Urinary bladder (tissue), 4 donors: ENCODE data around the gene PLCL1. TPM values are rescaled to one million over a fixed set of nuclear protein-coding genes. Genes with fewer than 3 reads are reported as not detected.

Experiments
- DNase-seq: peaks from one replicate; pipeline ENCODE4 v3.0.0-alpha.2; 2015; ENCODE audit errors: extremely low spot score
- H3K27ac ChIP-seq: one replicate; pipeline ENCODE4 v1.5.1; 2013; ENCODE audit warnings: low read depth, mild to moderate bottlenecking, moderate library complexity
- H3K36me3 ChIP-seq: one replicate; pipeline ENCODE4 v1.6.1; 2013; ENCODE audit warnings: mild to moderate bottlenecking, moderate library complexity; ENCODE audit not compliant: insufficient read depth
- H3K4me1 ChIP-seq: one replicate; pipeline ENCODE4 v1.6.1; 2013; ENCODE audit warnings: mild to moderate bottlenecking, moderate library complexity; ENCODE audit not compliant: insufficient read depth
- H3K4me3 ChIP-seq: one replicate; pipeline ENCODE4 v1.5.1; 2013; ENCODE audit warnings: low read depth, low read length
- WGBS: extraction: QIAGEN DNeasy Blood & Tissue Kit; methylation state at CpG from one replicate; pipeline ENCODE4 v1.1.7; 2013; 5-methylcytosine and 5-hydroxymethylcytosine counted together
- polyA plus RNA-seq: library from polyadenylated mRNA; stranded (reverse); fragments of 200-250 nt; gene quantifications from one replicate; pipeline ENCODE4 v1.2.3, GENCODE V29; 2013
- total RNA-seq: library from RNA; depleted of rRNA; stranded (reverse); fragments of >200 nt; gene quantifications from one replicate; pipeline ENCODE4 v1.2.3, GENCODE V29; 2014
- donor health status: healthy with polysubstance abuse.
- donor health status: healthy.

Gene PLCL1
- total and polyA plus RNA-seq, 2 donors = 6.0 to 17.8 TPM

DNA sequence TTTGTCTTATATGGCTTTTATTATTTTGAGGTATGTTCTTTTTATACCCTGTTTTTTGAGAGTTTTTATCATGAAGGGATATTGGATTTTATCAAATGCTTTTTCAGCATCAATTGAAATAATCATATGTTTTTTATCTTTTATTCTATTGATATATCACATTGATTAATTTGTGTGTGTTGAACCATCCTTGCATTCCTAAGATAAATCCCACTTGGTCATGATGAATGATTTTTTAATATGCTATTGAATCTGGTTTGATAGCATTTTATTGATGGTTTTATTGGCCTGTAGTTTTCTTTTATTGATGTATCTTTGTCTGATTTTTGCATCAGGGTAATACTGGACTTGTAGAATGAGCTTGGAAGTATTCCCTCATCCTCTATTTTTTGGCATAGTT, 160.3 kb downstream of the PLCL1 start:
- no peaks in the 10 kb centered on the region for H3K4me1 ChIP-seq
- no peak overlapping the region for H3K27ac ChIP-seq
- no peak for DNase-seq
- H3K36me3 ChIP-seq = no peaks in the 10 kb centered on the region
- no peak overlapping the region for H3K4me3 ChIP-seq

- H3K27ac ChIP-seq = no peak overlapping the region
- H3K4me1 ChIP-seq = no peaks in the 10 kb centered on the region
- no peak overlapping the region for H3K4me3 ChIP-seq
- DNase-seq = no peak
- no peaks in the 10 kb centered on the region for H3K36me3 ChIP-seq
These were observed 161.4 kb downstream of the PLCL1 start for GRCh38 chr2:197965756-197966155.

GRCh38 chr2:197969391-197969893, 165.0 kb downstream of the PLCL1 start:
- Histone ChIP-seq H3K4me3 (no peak overlapping the region), H3K4me1 (no peaks in the 10 kb centered on the region), H3K36me3 (no peaks in the 10 kb centered on the region), H3K27ac (no peak overlapping the region)
- DNase-seq = no peak

GRCh38 chr2:197972061-197972460, 167.7 kb downstream of the PLCL1 start:
- 48% methylated on average over 2 of the region's 2 CpGs for WGBS
- Histone ChIP-seq H3K27ac (no peak overlapping the region), H3K36me3 (no peaks in the 10 kb centered on the region), H3K4me3 (no peak overlapping the region), H3K4me1 (no peaks in the 10 kb centered on the region)
- no peak for DNase-seq

GRCh38 chr2:197972587-197972986, 168.2 kb downstream of the PLCL1 start:
- no peaks in the 10 kb centered on the region for H3K36me3 ChIP-seq
- 93% methylated on average over 2 of the region's 2 CpGs for WGBS
- H3K4me3 ChIP-seq = no peak overlapping the region
- no peaks in the 10 kb centered on the region for H3K4me1 ChIP-seq
- DNase-seq = no peak
- H3K27ac ChIP-seq = no peak overlapping the region

DNA sequence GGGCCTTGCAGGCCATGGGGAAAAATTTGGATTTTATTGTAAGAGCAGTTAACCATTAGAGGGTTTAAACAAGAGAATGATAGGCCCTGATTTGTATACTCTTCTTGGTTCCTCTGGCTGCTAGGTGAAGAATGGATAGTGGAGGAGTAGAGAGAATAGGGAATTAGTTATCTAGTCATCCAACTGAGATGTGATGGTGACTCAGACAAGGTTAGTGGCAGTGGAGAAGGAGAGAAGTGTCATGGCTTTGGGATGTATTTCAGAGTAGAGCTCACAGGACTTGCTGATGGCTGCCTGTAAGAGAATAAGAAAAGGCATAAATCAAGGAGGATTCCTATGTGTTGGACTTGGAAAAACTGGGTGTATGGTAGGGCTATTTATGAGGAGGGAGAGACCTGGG, 169.4 kb downstream of the PLCL1 start:
- no peak for DNase-seq
- Histone ChIP-seq H3K4me3 (no peak overlapping the region), H3K36me3 (no peaks in the 10 kb centered on the region), H3K27ac (no peak overlapping the region), H3K4me1 (no peaks in the 10 kb centered on the region)

DNA sequence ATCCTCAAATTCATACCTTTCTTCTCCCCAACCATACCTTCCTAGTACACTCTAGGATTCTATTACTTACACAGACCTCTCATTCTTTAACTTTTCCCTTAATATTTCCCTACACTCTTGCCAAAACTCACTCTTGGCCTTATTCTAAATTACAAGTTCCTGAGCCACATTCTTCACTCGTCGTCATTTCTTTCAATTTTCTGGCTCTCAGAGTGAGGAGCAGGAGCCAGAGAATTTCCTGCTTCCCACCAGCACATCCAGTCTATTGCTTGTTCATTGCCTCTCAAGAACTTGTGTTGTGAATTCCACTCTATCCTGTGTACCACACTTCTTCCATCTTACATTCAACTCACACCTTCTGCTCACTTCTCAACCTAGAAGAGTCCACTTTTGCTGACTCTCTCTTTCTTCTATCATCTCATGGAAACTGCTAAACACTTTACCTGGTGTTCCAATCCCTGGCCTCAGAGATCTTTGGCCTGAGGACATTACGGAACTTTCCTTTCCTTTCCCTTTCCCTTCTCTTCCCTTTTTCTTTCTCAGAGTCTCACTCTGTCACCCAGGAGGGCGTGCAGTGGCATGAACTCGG, 171.6 kb downstream of the PLCL1 start:
- Histone ChIP-seq H3K4me1 (no peaks in the 10 kb centered on the region), H3K4me3 (no peak overlapping the region), H3K36me3 (no peaks in the 10 kb centered on the region), H3K27ac (no peak overlapping the region)
- 77% methylated on average over 5 of the region's 5 CpGs for WGBS
- DNase-seq = no peak

GRCh38 chr2:197978971-197979370, 174.6 kb downstream of the PLCL1 start:
- WGBS = 82% methylated on average over 4 of the region's 4 CpGs
- H3K36me3 ChIP-seq = no peaks in the 10 kb centered on the region
- H3K4me3 ChIP-seq = no peak overlapping the region

GRCh38 chr2:197982565-197982964, 178.2 kb downstream of the PLCL1 start:
- WGBS = 94% methylated on average over 2 of the region's 2 CpGs
- Histone ChIP-seq H3K27ac (no peak overlapping the region), H3K4me1 (no peaks in the 10 kb centered on the region), H3K36me3 (no peaks in the 10 kb centered on the region), H3K4me3 (no peak overlapping the region)
- no peak for DNase-seq

More at GRCh38 chr2:197978971-197979370, 174.6 kb downstream of the PLCL1 start:
- no peak for DNase-seq
- Histone ChIP-seq H3K27ac (no peak overlapping the region), H3K4me1 (no peaks in the 10 kb centered on the region)

DNA sequence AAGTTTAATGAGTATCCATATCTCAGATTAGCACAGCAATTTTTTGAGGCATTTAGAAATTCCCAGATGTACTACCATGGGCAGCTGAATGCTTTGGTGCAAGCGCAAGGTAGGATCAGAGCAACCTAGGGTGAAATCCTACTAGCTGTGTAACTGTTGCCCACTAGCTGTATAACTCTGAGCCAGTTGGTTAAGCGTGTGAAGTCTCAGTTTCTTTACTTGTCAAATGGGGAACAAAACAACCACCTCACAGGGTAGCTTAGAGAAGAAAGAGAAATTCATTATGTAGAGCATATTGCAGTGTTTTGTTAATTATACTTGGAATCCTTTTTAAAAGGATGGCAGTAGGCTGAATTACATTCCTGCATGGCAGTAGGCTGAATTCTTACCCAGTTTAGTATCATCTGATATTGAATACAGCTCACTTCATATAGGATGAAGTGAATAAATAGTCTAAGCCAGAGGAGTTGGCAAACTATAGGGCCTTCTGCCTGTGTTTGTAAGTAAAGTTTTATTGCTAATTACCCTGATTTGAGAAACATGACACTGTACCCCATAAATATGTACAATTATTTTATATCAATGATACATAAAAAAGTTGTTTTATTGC, 180.7 kb downstream of the PLCL1 start:
- Histone ChIP-seq H3K4me3 (no peak overlapping the region), H3K4me1 (no peaks in the 10 kb centered on the region), H3K36me3 (no peaks in the 10 kb centered on the region), H3K27ac (no peak overlapping the region)
- DNase-seq = no peak
- 98% methylated on average over 2 of the region's 2 CpGs for WGBS

DNA sequence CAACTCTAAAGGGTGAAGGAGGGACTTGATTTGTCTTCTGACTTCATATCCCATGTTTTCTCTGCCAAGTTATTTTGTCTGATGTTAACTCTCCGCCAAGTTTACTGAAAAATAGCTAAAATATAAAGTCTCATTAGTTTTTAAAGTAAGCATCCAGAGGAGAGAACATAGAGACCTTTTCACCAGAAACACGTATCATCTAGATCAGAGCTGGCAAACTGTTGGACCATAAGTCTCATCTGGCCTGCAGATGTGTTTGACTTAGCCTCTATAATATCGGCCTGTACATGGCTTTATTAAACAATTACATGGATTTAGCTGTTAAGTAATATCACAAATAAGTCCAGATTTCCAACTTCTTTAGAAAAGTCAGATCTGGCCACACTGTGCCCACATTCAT, 182.6 kb downstream of the PLCL1 start:
- no peak overlapping the region for H3K4me3 ChIP-seq
- no peak for DNase-seq
- no peak overlapping the region for H3K27ac ChIP-seq
- 76% methylated on average over 3 of the region's 3 CpGs for WGBS
- no peaks in the 10 kb centered on the region for H3K36me3 ChIP-seq
- H3K4me1 ChIP-seq = no peaks in the 10 kb centered on the region

DNA sequence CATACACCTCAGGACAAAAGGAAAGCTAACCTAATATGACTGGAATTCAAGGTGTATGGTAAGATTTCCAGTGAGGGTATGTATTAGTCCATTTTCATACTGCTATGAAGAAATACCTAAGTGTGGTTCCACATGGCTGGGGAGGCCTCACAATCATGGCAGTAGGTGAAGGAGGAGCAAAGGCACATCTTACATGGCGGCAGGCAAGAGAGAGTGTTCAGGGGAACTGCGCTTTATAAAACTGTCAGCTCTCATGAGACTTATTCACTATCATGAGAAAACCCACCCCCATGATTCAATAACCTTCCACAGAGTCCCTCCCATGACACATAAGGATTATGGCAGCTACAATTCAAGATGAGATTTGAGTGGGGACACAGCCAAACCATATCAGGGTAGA, 186.0 kb downstream of the PLCL1 start:
- no peaks in the 10 kb centered on the region for H3K36me3 ChIP-seq
- no peak for DNase-seq
- no peak overlapping the region for H3K4me3 ChIP-seq
- H3K4me1 ChIP-seq = no peaks in the 10 kb centered on the region
- 97% methylated on average over 2 of the region's 2 CpGs for WGBS
- H3K27ac ChIP-seq = no peak overlapping the region

GRCh38 chr2:197992482-197993133, 188.2 kb downstream of the PLCL1 start:
- H3K4me1 ChIP-seq = no peaks in the 10 kb centered on the region
- H3K36me3 ChIP-seq = no peaks in the 10 kb centered on the region
- DNase-seq = no peak
- WGBS = 88% methylated on average over 4 of the region's 4 CpGs
- no peak overlapping the region for H3K4me3 ChIP-seq
- no peak overlapping the region for H3K27ac ChIP-seq

DNA sequence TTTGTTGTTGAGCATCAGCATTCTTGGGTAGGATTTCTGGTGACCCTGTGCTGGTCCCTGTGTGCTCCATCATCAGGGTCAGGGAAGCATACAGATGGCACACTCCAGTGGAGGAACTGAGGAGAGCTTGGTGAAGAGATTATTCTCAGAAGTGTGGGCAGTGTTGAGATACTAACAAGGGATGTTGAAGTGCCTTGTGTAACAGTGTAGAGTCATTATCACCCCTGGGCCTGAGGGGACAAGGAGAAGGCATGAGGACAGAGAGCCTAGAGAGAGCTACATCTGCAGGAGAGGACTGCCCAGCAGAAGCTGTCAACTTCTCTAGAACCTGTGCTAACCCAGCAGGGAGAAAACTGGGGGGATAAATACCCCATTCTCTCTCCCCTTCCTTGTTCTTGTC, 189.0 kb downstream of the PLCL1 start:
- Histone ChIP-seq H3K4me3 (no peak overlapping the region), H3K4me1 (no peaks in the 10 kb centered on the region), H3K27ac (no peak overlapping the region), H3K36me3 (no peaks in the 10 kb centered on the region)
- DNase-seq = no peak
